ENCODE results near the gene CCL1. TPM values are rescaled to one million over a fixed set of nuclear protein-coding genes. Genes with fewer than 3 reads are reported as not detected.

The CCL1 gene
- not detected for total RNA-seq

GRCh38 chr17:34363183-34363661 is at the start of gene CCL1:
Gene CCL1, minus strand, starts transcription at chr17:34363233. Its CDS starts 72 bp downstream, at chr17:34363161.
- Mint-ChIP-seq H3K27me3 (ENCODE audit: low read depth) (peaks cover 4% of the 10 kb centered on the region), H3K4me3 (no peak within 1 kb of the TSS), H3K27ac (no peak within 1 kb of the TSS), H3K4me1 (ENCODE audit: low read depth) (peaks cover 8% of the 10 kb centered on the region), H3K9me3 (no peaks in the 10 kb centered on the region), H3K36me3 (ENCODE audit: low read depth) (no peaks in the 10 kb centered on the region)
- DNase-seq, result no peak
- intact Hi-C loops (cut with micrococcal nuclease), result loop anchor here (10.0 kb wide), 1 partner anchor 588 kb away; no protein-coding TSS in a partner anchor
- CTCF ChIA-PET, result interaction anchor here (2.4 to 8.9 kb wide), 4 partner anchors 11 to 166 kb away, joined by 5 to 241 read pairs (median 23); no protein-coding TSS in a partner anchor

- H3K27me3 Mint-ChIP-seq (ENCODE audit: low read depth), result peaks cover 20% of the 10 kb centered on the region
- H3K9me3 Mint-ChIP-seq, result no peaks in the 10 kb centered on the region
- no peaks in the 10 kb centered on the region for H3K36me3 Mint-ChIP-seq (ENCODE audit: low read depth)
- CTCF ChIA-PET, result interaction anchor here (0.6 to 1.3 kb wide), 2 partner anchors 8 to 219 kb away, joined by 6 to 8 read pairs; no protein-coding TSS in a partner anchor
- intact Hi-C loops (cut with micrococcal nuclease), result no loop called here
- no peaks in the 10 kb centered on the region for H3K4me1 Mint-ChIP-seq (ENCODE audit: low read depth)
- no peak overlapping the region for H3K27ac Mint-ChIP-seq
- no peak overlapping the region for H3K4me3 Mint-ChIP-seq
- no peak for DNase-seq
Observed at GRCh38 chr17:34412534-34412933, 49.5 kb upstream of the CCL1 start.

- peaks cover 20% of the 10 kb centered on the region for H3K27me3 Mint-ChIP-seq (ENCODE audit: low read depth)
- no peaks in the 10 kb centered on the region for H3K36me3 Mint-ChIP-seq (ENCODE audit: low read depth)
- CTCF ChIA-PET, result interaction anchor here (0.6 to 1.3 kb wide), 3 partner anchors 8 to 219 kb away, joined by 3 to 8 read pairs (median 6); no protein-coding TSS in a partner anchor
- H3K4me1 Mint-ChIP-seq (ENCODE audit: low read depth), result no peaks in the 10 kb centered on the region
- intact Hi-C loops (cut with micrococcal nuclease), result no loop called here
- no peak for DNase-seq
- H3K9me3 Mint-ChIP-seq, result no peaks in the 10 kb centered on the region
- no peak overlapping the region for H3K27ac Mint-ChIP-seq
- no peak overlapping the region for H3K4me3 Mint-ChIP-seq
Observed at GRCh38 chr17:34411646-34412421, 48.8 kb upstream of the CCL1 start.

GRCh38 chr17:34409352-34409751 is 46.3 kb upstream of the CCL1 start:
- CTCF ChIA-PET, result no interaction called here
- DNase-seq, result no peak
- Mint-ChIP-seq H3K4me1 (ENCODE audit: low read depth) (no peaks in the 10 kb centered on the region), H3K27me3 (ENCODE audit: low read depth) (peaks cover 16% of the 10 kb centered on the region), H3K4me3 (no peak overlapping the region), H3K27ac (no peak overlapping the region), H3K9me3 (no peaks in the 10 kb centered on the region), H3K36me3 (ENCODE audit: low read depth) (no peaks in the 10 kb centered on the region)
- intact Hi-C loops (cut with micrococcal nuclease), result no loop called here

GRCh38 chr17:34408439-34408838 is 45.4 kb upstream of the CCL1 start:
- no peak for DNase-seq
- CTCF ChIA-PET, result no interaction called here
- intact Hi-C loops (cut with micrococcal nuclease), result no loop called here

GRCh38 chr17:34406226-34406625 is 43.2 kb upstream of the CCL1 start:
- Mint-ChIP-seq H3K4me1 (ENCODE audit: low read depth) (no peaks in the 10 kb centered on the region), H3K4me3 (no peak overlapping the region), H3K9me3 (no peaks in the 10 kb centered on the region), H3K27ac (no peak overlapping the region), H3K27me3 (ENCODE audit: low read depth) (peaks cover 8% of the 10 kb centered on the region), H3K36me3 (ENCODE audit: low read depth) (no peaks in the 10 kb centered on the region)
- CTCF ChIA-PET, result no interaction called here
- DNase-seq, result no peak
- intact Hi-C loops (cut with micrococcal nuclease), result no loop called here

More at GRCh38 chr17:34408439-34408838, 45.4 kb upstream of the CCL1 start:
- Mint-ChIP-seq H3K9me3 (no peaks in the 10 kb centered on the region), H3K27ac (no peak overlapping the region), H3K36me3 (ENCODE audit: low read depth) (no peaks in the 10 kb centered on the region), H3K4me1 (ENCODE audit: low read depth) (no peaks in the 10 kb centered on the region), H3K27me3 (ENCODE audit: low read depth) (peaks cover 15% of the 10 kb centered on the region), H3K4me3 (no peak overlapping the region)

GRCh38 chr17:34403006-34403405 is 40.0 kb upstream of the CCL1 start:
- no peak for DNase-seq
- Mint-ChIP-seq H3K27ac (no peak overlapping the region), H3K4me3 (no peak overlapping the region), H3K36me3 (ENCODE audit: low read depth) (no peaks in the 10 kb centered on the region), H3K27me3 (ENCODE audit: low read depth) (peaks cover 5% of the 10 kb centered on the region), H3K4me1 (ENCODE audit: low read depth) (no peaks in the 10 kb centered on the region), H3K9me3 (no peaks in the 10 kb centered on the region)
- CTCF ChIA-PET, result interaction anchor here (1.2 kb wide), 1 partner anchor 42 kb away, joined by 3 read pairs; no protein-coding TSS in a partner anchor
- intact Hi-C loops (cut with micrococcal nuclease), result no loop called here

GRCh38 chr17:34401165-34401564 is 38.1 kb upstream of the CCL1 start:
- Mint-ChIP-seq H3K4me3 (no peak overlapping the region), H3K27ac (no peak overlapping the region), H3K36me3 (ENCODE audit: low read depth) (no peaks in the 10 kb centered on the region), H3K9me3 (no peaks in the 10 kb centered on the region), H3K4me1 (ENCODE audit: low read depth) (no peaks in the 10 kb centered on the region), H3K27me3 (ENCODE audit: low read depth) (peaks cover 5% of the 10 kb centered on the region)
- CTCF ChIA-PET, result no interaction called here
- intact Hi-C loops (cut with micrococcal nuclease), result no loop called here
- no peak for DNase-seq

- H3K27me3 Mint-ChIP-seq (ENCODE audit: low read depth), result peaks cover 5% of the 10 kb centered on the region
- no peaks in the 10 kb centered on the region for H3K36me3 Mint-ChIP-seq (ENCODE audit: low read depth)
- H3K27ac Mint-ChIP-seq, result no peak overlapping the region
- H3K9me3 Mint-ChIP-seq, result no peaks in the 10 kb centered on the region
- CTCF ChIA-PET, result no interaction called here
- intact Hi-C loops (cut with micrococcal nuclease), result no loop called here
- DNase-seq, result no peak
- H3K4me3 Mint-ChIP-seq, result no peak overlapping the region
- no peaks in the 10 kb centered on the region for H3K4me1 Mint-ChIP-seq (ENCODE audit: low read depth)
Observed at GRCh38 chr17:34400301-34400931, 37.4 kb upstream of the CCL1 start.

GRCh38 chr17:34399725-34400124 is 36.7 kb upstream of the CCL1 start:
- H3K9me3 Mint-ChIP-seq, result no peaks in the 10 kb centered on the region
- no peak overlapping the region for H3K4me3 Mint-ChIP-seq
- intact Hi-C loops (cut with micrococcal nuclease), result no loop called here
- no peak overlapping the region for H3K27ac Mint-ChIP-seq
- CTCF ChIA-PET, result interaction anchor here (1.1 kb wide), 1 partner anchor 20 kb away, joined by 3 read pairs; no protein-coding TSS in a partner anchor
- no peaks in the 10 kb centered on the region for H3K36me3 Mint-ChIP-seq (ENCODE audit: low read depth)
- H3K27me3 Mint-ChIP-seq (ENCODE audit: low read depth), result peaks cover 5% of the 10 kb centered on the region
- no peaks in the 10 kb centered on the region for H3K4me1 Mint-ChIP-seq (ENCODE audit: low read depth)
- no peak for DNase-seq

GRCh38 chr17:34398990-34399389 is 36.0 kb upstream of the CCL1 start:
- intact Hi-C loops (cut with micrococcal nuclease), result no loop called here
- Mint-ChIP-seq H3K9me3 (no peaks in the 10 kb centered on the region), H3K4me3 (no peak overlapping the region), H3K36me3 (ENCODE audit: low read depth) (no peaks in the 10 kb centered on the region), H3K27ac (no peak overlapping the region), H3K4me1 (ENCODE audit: low read depth) (no peaks in the 10 kb centered on the region), H3K27me3 (ENCODE audit: low read depth) (peaks cover 5% of the 10 kb centered on the region)
- DNase-seq, result no peak
- CTCF ChIA-PET, result interaction anchor here (0.9 to 1.2 kb wide), 3 partner anchors 21 to 94 kb away, joined by 3 to 4 read pairs (median 3); no protein-coding TSS in a partner anchor

- CTCF ChIA-PET, result interaction anchor here (0.6 to 1.1 kb wide), 3 partner anchors 36 to 197 kb away, joined by 3 to 6 read pairs (median 4); no protein-coding TSS in a partner anchor
- Mint-ChIP-seq H3K4me3 (no peak overlapping the region), H3K36me3 (ENCODE audit: low read depth) (no peaks in the 10 kb centered on the region), H3K27ac (no peak overlapping the region), H3K27me3 (ENCODE audit: low read depth) (peaks cover 5% of the 10 kb centered on the region), H3K9me3 (no peaks in the 10 kb centered on the region), H3K4me1 (ENCODE audit: low read depth) (no peaks in the 10 kb centered on the region)
- intact Hi-C loops (cut with micrococcal nuclease), result no loop called here
- no peak for DNase-seq
Observed at GRCh38 chr17:34397265-34397664, 34.2 kb upstream of the CCL1 start.
